CD8-positive, alpha-beta memory T cell (primary cell): ENCODE data around the gene ZNF275. TPM values are rescaled to one million over a fixed set of nuclear protein-coding genes. Genes with fewer than 3 reads are reported as not detected.
"Not testable (repeated sequence)": the region's sequence is repeated elsewhere in the genome, so short reads cannot be mapped to it uniquely, and the experiment has no call there.

ENCODE experiments used
- CTCF ChIA-PET: fragments of 350-600 bp; sonication (Branson Sonifier 250); formaldehyde crosslinking; loops from one replicate; lab custom pipeline; 2021; ENCODE audit warnings: antibody characterized with exemption; lab: Charles Lee
- POLR2A ChIA-PET: fragments of 350-600 bp; sonication (Branson Sonifier 250); formaldehyde crosslinking; loops from one replicate; lab custom pipeline; 2021; ENCODE audit warnings: antibody characterized with exemption; lab: Charles Lee
- DNase-seq, 5 donors: peaks; one replicate each; pipeline versions ENCODE4 v3.0.0 to v3.0.0-alpha.2; 2020 to 2022; ENCODE audit warnings: mixed read lengths in 1 of 5
- H3K27ac ChIP-seq: one replicate; pipeline ENCODE4 v1.7.0; 2013; ENCODE audit warnings: low read depth, mild to moderate bottlenecking, low read length, moderate library complexity
- H3K27me3 ChIP-seq: 2 replicates; pipeline ENCODE4 v1.7.0; 2013; ENCODE audit warnings: low read length, mild to moderate bottlenecking; ENCODE audit not compliant: insufficient read depth, poor library complexity, severe bottlenecking
- H3K36me3 ChIP-seq: 2 replicates; pipeline ENCODE4 v1.7.0; 2013; ENCODE audit warnings: mild to moderate bottlenecking, low read length, moderate library complexity; ENCODE audit not compliant: insufficient read depth
- H3K4me1 ChIP-seq: 2 replicates; pipeline ENCODE4 v1.7.0; 2013; ENCODE audit warnings: mild to moderate bottlenecking, low read length, moderate library complexity; ENCODE audit not compliant: insufficient read depth
- H3K4me3 ChIP-seq: 2 replicates; pipeline ENCODE4 v1.7.0; 2013; ENCODE audit warnings: mild to moderate bottlenecking, low read length
- H3K9me3 ChIP-seq: 2 replicates; pipeline ENCODE4 v1.7.0; 2013; ENCODE audit warnings: mild to moderate bottlenecking, low read length
- H3K27ac Mint-ChIP-seq, 8 donors: one replicate each; pipeline ENCODE4 v1.8.0; 2020 to 2021; ENCODE audit warnings: mixed read lengths in 8 of 8, mild to moderate bottlenecking in 6 of 8, inconsistent platforms in 3 of 8, moderate library complexity in 3 of 8
- H3K27me3 Mint-ChIP-seq, 2 donors: one replicate each; pipeline ENCODE4 v1.8.0; 2020 to 2021; ENCODE audit warnings: mixed read lengths in 2 of 2, mild to moderate bottlenecking in 1 of 2, moderate library complexity in 1 of 2
- H3K36me3 Mint-ChIP-seq, 3 donors: one replicate each; pipeline ENCODE4 v1.8.0; 2020 to 2021; ENCODE audit warnings: mixed read lengths in 3 of 3, inconsistent platforms in 1 of 3, mild to moderate bottlenecking in 1 of 3
- H3K4me1 Mint-ChIP-seq, 3 donors: one replicate each; pipeline ENCODE4 v1.8.0; 2020 to 2021; ENCODE audit warnings: mixed read lengths in 3 of 3, inconsistent platforms in 1 of 3, mild to moderate bottlenecking in 1 of 3
- H3K4me3 Mint-ChIP-seq, 7 donors: one replicate each; pipeline ENCODE4 v1.8.0; 2020 to 2021; ENCODE audit warnings: mixed read lengths in 7 of 7, mild to moderate bottlenecking in 6 of 7, moderate library complexity in 4 of 7, inconsistent platforms in 2 of 7
- H3K9me3 Mint-ChIP-seq, 5 donors: one replicate each; pipeline ENCODE4 v1.8.0; 2020 to 2022; ENCODE audit warnings: mixed read lengths in 5 of 5, mild to moderate bottlenecking in 3 of 5, moderate library complexity in 2 of 5, inconsistent platforms in 1 of 5
- polyA plus RNA-seq: library from polyadenylated mRNA; unstranded; fragments of 300-500 nt; fragmentation: Illumina TruSeq; gene quantifications from one replicate; pipeline ENCODE4 v1.2.3, GENCODE V29; 2021
- total RNA-seq, 2 experiments: library from RNA; stranded (reverse); gene quantifications; one replicate each; pipeline ENCODE4 v1.2.3, GENCODE V29; 2021

ZNF275 gene
- total RNA-seq (10 to 100 TPM in 1 of 2 experiments, 1 to 10 TPM in 1; 9.2 to 10.1 TPM), polyA plus RNA-seq (5.4 TPM)

GRCh38 chrX:153333821-153334653, at the start of gene ZNF275:
ZNF275 (plus strand) TSS chrX:153334153; CDS start chrX:153336680, 2,527 bp downstream.
- POLR2A ChIA-PET = interaction anchor here (0.7 to 1.0 kb wide), 2 partner anchors 9 to 393 kb away, joined by 3 read pairs; no protein-coding TSS in a partner anchor

GRCh38 chrX:153285678-153286077, 48.3 kb upstream of the ZNF275 start:
- H3K27ac ChIP-seq, H3K27me3 ChIP-seq, H3K27ac Mint-ChIP-seq, H3K4me1 ChIP-seq, H3K4me1 Mint-ChIP-seq, H3K36me3 ChIP-seq, POLR2A ChIA-PET, H3K36me3 Mint-ChIP-seq, DNase-seq, CTCF ChIA-PET, H3K27me3 Mint-ChIP-seq, H3K9me3 ChIP-seq, H3K4me3 ChIP-seq, H3K4me3 Mint-ChIP-seq, H3K9me3 Mint-ChIP-seq: not testable (repeated sequence)

More at GRCh38 chrX:153333821-153334653, at the start of gene ZNF275:
- Histone ChIP-seq H3K27ac (peak within 1 kb of the TSS; percentile 61), H3K9me3 (no peaks in the 10 kb centered on the region), H3K4me3 (peak within 1 kb of the TSS; percentile 49), H3K27me3 (no peaks in the 10 kb centered on the region), H3K4me1 (peaks cover 33% of the 10 kb centered on the region), H3K36me3 (no peaks in the 10 kb centered on the region)
- CTCF ChIA-PET = no interaction called here
- DNase-seq = peak; percentile 70 to 85 (median 81)
- peak within 1 kb of the TSS; percentile 80 to 91 (median 84) for H3K4me3 Mint-ChIP-seq
- H3K27ac Mint-ChIP-seq = peak within 1 kb of the TSS; percentile 48 to 88 (median 76)
- peaks cover 26 to 45% (median 41%) of the 10 kb centered on the region in 3 donors for H3K4me1 Mint-ChIP-seq
- H3K36me3 Mint-ChIP-seq = peaks cover 3 to 14% (median 4%) of the 10 kb centered on the region in 3 donors
- H3K27me3 Mint-ChIP-seq = peaks cover 5 to 9% of the 10 kb centered on the region in 2 donors
- H3K9me3 Mint-ChIP-seq = no peaks in the 10 kb centered on the region

- H3K36me3 Mint-ChIP-seq, H3K27ac ChIP-seq, H3K4me1 Mint-ChIP-seq, H3K4me3 Mint-ChIP-seq, H3K4me1 ChIP-seq, DNase-seq, H3K4me3 ChIP-seq, H3K36me3 ChIP-seq, H3K27me3 ChIP-seq, POLR2A ChIA-PET, H3K27me3 Mint-ChIP-seq, H3K9me3 Mint-ChIP-seq, CTCF ChIA-PET, H3K27ac Mint-ChIP-seq, H3K9me3 ChIP-seq: not testable (repeated sequence)
These were observed 45.1 kb upstream of the ZNF275 start for GRCh38 chrX:153288807-153289206.

- H3K27me3 Mint-ChIP-seq = peaks cover 11 to 26% of the 10 kb centered on the region in 2 donors
- H3K9me3 Mint-ChIP-seq, DNase-seq, H3K27ac ChIP-seq, H3K27ac Mint-ChIP-seq, POLR2A ChIA-PET, H3K4me3 Mint-ChIP-seq, H3K4me3 ChIP-seq, H3K36me3 Mint-ChIP-seq, CTCF ChIA-PET, H3K4me1 ChIP-seq, H3K9me3 ChIP-seq, H3K4me1 Mint-ChIP-seq, H3K27me3 ChIP-seq, H3K36me3 ChIP-seq: not testable (repeated sequence)
These were observed 40.4 kb upstream of the ZNF275 start for GRCh38 chrX:153293485-153294071.

GRCh38 chrX:153297376-153297775, 36.6 kb upstream of the ZNF275 start:
- H3K36me3 ChIP-seq = no peaks in the 10 kb centered on the region
- H3K27me3 ChIP-seq = no peaks in the 10 kb centered on the region
- H3K4me1 Mint-ChIP-seq = peaks cover 0 to 7% (median 6%) of the 10 kb centered on the region in 3 donors
- no peaks in the 10 kb centered on the region for H3K9me3 ChIP-seq
- no peak overlapping the region for H3K27ac Mint-ChIP-seq
- no peaks in the 10 kb centered on the region for H3K4me1 ChIP-seq
- H3K4me3 ChIP-seq = no peak overlapping the region
- ChIA-PET CTCF (no interaction called here), POLR2A (no interaction called here)
- no peak for DNase-seq
- H3K27me3 Mint-ChIP-seq = peaks cover 16 to 26% of the 10 kb centered on the region in 2 donors
- H3K36me3 Mint-ChIP-seq = no peaks in the 10 kb centered on the region
- no peaks in the 10 kb centered on the region for H3K9me3 Mint-ChIP-seq
- no peak overlapping the region for H3K4me3 Mint-ChIP-seq
- H3K27ac ChIP-seq = no peak overlapping the region

- Histone ChIP-seq H3K4me1 (no peaks in the 10 kb centered on the region), H3K27ac (no peak overlapping the region), H3K27me3 (no peaks in the 10 kb centered on the region), H3K36me3 (no peaks in the 10 kb centered on the region), H3K4me3 (no peak overlapping the region), H3K9me3 (no peaks in the 10 kb centered on the region)
- no peak for DNase-seq
- no peaks in the 10 kb centered on the region for H3K4me1 Mint-ChIP-seq
- ChIA-PET CTCF (no interaction called here), POLR2A (no interaction called here)
- no peak overlapping the region for H3K27ac Mint-ChIP-seq
- no peaks in the 10 kb centered on the region for H3K9me3 Mint-ChIP-seq
- peaks cover 15 to 38% of the 10 kb centered on the region in 2 donors for H3K27me3 Mint-ChIP-seq
- H3K36me3 Mint-ChIP-seq = no peaks in the 10 kb centered on the region
- H3K4me3 Mint-ChIP-seq = no peak overlapping the region
These were observed 34.1 kb upstream of the ZNF275 start for GRCh38 chrX:153299855-153300254.

GRCh38 chrX:153301746-153302145, 32.2 kb upstream of the ZNF275 start:
- Histone ChIP-seq H3K4me3 (no peak overlapping the region), H3K27me3 (no peaks in the 10 kb centered on the region), H3K36me3 (no peaks in the 10 kb centered on the region), H3K9me3 (no peaks in the 10 kb centered on the region), H3K27ac (no peak overlapping the region), H3K4me1 (no peaks in the 10 kb centered on the region)
- no peak for DNase-seq
- H3K4me3 Mint-ChIP-seq = no peak overlapping the region
- H3K4me1 Mint-ChIP-seq = no peaks in the 10 kb centered on the region
- H3K27me3 Mint-ChIP-seq = peaks cover 22 to 37% of the 10 kb centered on the region in 2 donors
- ChIA-PET POLR2A (no interaction called here), CTCF (no interaction called here)
- no peaks in the 10 kb centered on the region for H3K9me3 Mint-ChIP-seq
- no peak overlapping the region for H3K27ac Mint-ChIP-seq
- no peaks in the 10 kb centered on the region for H3K36me3 Mint-ChIP-seq

- no peak overlapping the region for H3K4me3 ChIP-seq
- Mint-ChIP-seq H3K9me3 (no peaks in the 10 kb centered on the region), H3K4me1 (no peaks in the 10 kb centered on the region), H3K27me3 (peaks cover 22 to 31% of the 10 kb centered on the region in 2 donors), H3K36me3 (no peaks in the 10 kb centered on the region), H3K27ac (no peak overlapping the region), H3K4me3 (no peak overlapping the region)
- CTCF ChIA-PET = no interaction called here
- DNase-seq = no peak
- H3K27me3 ChIP-seq = no peaks in the 10 kb centered on the region
- no peaks in the 10 kb centered on the region for H3K36me3 ChIP-seq
- POLR2A ChIA-PET = no interaction called here
- no peaks in the 10 kb centered on the region for H3K4me1 ChIP-seq
- H3K9me3 ChIP-seq = no peaks in the 10 kb centered on the region
- no peak overlapping the region for H3K27ac ChIP-seq
These were observed 31.2 kb upstream of the ZNF275 start for GRCh38 chrX:153302796-153303195.
